Heart left ventricle (tissue), 13 donors: ENCODE results near the gene ZNF212.

Experiments
- CTCF ChIP-seq, 12 donors: fragments of 200-600 bp; sonication (generic) in 4 of 12; IDR thresholded peaks; one replicate each; pipeline versions ENCODE4 v1.5.0 to v1.8.0; 2018 to 2022; ENCODE audit warnings: antibody characterized with exemption in 12 of 12, mild to moderate bottlenecking in 5 of 12
- POLR2A ChIP-seq, 2 donors: fragments of 450-650 bp; IDR thresholded peaks; one replicate each; pipeline ENCODE4 v1.6.1; 2017; ENCODE audit warnings: antibody characterized with exemption in 2 of 2, mild to moderate bottlenecking in 2 of 2, moderate library complexity in 2 of 2
- donor health status: ischemic (EF 13 %, LVEDD 7.1; RV severe dilation, severe dysfunction).
- donor health status: DM: no; HTN: yes; CAD: no.
- donor health status: DM: no; HTN: no; CAD: no.
- donor health status: ischemic (EF 25% LVEDD 6.9; RV normal size, moderate dysfunction).
- donor health status: ischemic (EF 25% LVEDD 5.7; RV mildly dilated, moderate dysfunction).
- donor health status: ischemic (EF 35%, LVEDD 5.7; RV mildly dilated, moderate dysfunction).
- donor health status: nonischemic (EF 11% LVEDD 7.7; RV severe dilation, severe dysfunction).
- donor health status: DM: yes; HTN: yes; CAD: no.
- donor health status: PGD.
- donor health status: ischemic (EF 29% LVEDD 5.4; RV normal size, mild dysfunction).
- donor health status: nonischemic (EF 23%, LVEDD 6.1; RV moderate dilation, normal function).

- no peak for TF ChIP-seq CTCF (IDR thresholded peaks at IDR 0.05)
- TF ChIP-seq POLR2A (IDR thresholded peaks at IDR 0.05): no peak
Measured at GRCh38 chr7:149196151-149196704, 43.2 kb upstream of the ZNF212 start.
